Fibroblast of mammary gland (primary cell): Measurements from ENCODE around the gene WDR37.
A peak's percentile ranks its signal among the peaks of the same experiment; 100 is the strongest.

ENCODE experiments used
- DNase-seq: peaks from one replicate; pipeline ENCODE4 v3.0.0-alpha.2; 2010; ENCODE audit warnings: low read depth
- H3K4me3 ChIP-seq: 2 replicates; pipeline ENCODE4 v1.5.1; 2011; ENCODE audit warnings: low read depth, mild to moderate bottlenecking, low read length, moderate library complexity; ENCODE audit not compliant: control insufficient read depth
- TF ChIP-seq, protein P1 (sequence below): conservative IDR thresholded peaks from 2 replicates; pipeline ENCODE4 v1.5.1; 2011; ENCODE audit warnings: low read depth, low read length, inconsistent platforms; ENCODE audit not compliant: control insufficient read depth, insufficient read depth

Gene WDR37

DNA sequence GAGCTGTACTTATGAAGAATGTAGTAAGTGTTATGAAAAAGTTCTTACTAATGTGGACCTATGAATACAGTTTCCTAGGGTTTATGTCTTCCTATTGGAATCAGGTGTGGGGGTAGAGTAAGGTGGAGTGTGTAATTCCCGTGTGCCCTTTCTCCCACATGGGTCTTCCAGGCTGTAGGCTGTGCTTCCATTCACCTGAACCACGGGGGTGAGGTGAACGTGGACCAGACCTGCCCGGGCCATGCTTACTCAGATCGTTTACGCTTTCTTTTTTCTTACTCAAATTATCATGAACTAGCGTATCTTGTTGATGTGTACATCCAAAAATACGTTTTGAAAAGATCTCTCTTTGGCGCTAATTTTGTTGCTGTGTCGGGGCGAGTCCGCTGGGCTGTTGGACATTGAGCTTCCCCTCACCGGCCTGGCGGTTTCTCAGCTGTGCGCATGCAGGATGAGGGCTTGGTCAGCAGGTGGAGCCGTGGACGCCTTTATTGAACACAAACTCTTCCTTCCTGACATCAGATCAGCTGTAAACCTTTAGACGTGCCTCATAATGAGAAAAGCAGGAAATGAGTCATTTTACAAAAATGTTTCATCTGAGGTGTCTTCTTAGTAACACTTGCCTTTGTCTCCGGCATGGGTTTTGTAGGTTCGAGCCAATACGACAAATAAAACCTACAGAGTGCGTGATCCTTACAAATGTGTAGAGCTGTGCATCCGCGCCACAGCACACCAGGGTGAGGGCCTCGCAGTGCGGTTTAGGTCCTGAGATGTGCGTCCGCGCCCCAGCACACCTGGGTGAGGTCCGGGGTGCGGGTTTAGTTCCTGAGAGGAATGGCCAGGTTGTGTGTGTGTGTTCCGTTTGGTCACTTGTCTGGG, 53.8 kb downstream of the WDR37 start:
- no peak overlapping the region for H3K4me3 ChIP-seq
- TF ChIP-seq, protein P1, sequence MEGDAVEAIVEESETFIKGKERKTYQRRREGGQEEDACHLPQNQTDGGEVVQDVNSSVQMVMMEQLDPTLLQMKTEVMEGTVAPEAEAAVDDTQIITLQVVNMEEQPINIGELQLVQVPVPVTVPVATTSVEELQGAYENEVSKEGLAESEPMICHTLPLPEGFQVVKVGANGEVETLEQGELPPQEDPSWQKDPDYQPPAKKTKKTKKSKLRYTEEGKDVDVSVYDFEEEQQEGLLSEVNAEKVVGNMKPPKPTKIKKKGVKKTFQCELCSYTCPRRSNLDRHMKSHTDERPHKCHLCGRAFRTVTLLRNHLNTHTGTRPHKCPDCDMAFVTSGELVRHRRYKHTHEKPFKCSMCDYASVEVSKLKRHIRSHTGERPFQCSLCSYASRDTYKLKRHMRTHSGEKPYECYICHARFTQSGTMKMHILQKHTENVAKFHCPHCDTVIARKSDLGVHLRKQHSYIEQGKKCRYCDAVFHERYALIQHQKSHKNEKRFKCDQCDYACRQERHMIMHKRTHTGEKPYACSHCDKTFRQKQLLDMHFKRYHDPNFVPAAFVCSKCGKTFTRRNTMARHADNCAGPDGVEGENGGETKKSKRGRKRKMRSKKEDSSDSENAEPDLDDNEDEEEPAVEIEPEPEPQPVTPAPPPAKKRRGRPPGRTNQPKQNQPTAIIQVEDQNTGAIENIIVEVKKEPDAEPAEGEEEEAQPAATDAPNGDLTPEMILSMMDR = peak; percentile 50
- DNase-seq = peak; percentile 72

DNA sequence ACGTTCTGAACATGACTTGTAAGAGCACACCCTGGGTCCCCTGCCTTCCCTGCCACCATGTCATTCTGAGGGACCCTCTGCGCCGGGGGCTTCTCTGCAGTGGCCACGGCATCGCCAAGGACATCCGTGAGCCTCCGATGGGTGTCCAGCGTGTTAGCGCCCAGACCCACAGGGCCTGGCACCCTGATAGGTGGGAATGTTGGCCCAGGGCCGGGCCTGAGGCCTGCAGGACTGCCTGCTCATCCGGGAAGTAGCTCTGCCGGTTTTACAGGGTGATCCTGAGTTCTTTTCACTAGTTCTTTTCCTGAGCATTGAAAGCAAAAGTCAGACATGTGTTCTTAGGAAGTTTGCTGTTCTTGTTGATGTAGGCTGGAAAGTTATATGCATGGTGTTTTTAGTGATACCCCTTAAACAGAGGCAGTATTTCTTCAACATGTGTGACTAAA, 54.5 kb downstream of the WDR37 start:
- no peak for DNase-seq

DNA sequence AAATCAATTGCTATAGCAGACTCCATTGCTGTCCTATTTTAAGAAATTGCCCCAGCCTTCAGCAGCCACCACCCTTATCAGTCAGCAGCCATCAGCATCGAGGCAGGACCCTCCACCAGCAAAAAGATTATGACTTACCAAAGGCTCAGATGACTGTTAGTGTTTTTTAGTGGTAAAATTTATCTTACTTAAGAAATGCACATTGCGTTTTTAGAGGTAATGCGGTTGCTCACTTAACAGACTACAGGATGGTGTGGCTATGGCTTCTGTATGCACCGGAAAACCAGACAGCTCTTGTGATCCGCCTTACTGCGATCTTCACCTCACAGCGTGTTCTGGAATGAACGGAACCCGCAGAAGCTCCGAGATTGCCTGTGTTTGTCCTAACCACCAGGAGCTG, 58.1 kb downstream of the WDR37 start:
- TF ChIP-seq, protein P1 = no peak
- no peak overlapping the region for H3K4me3 ChIP-seq
- no peak for DNase-seq

More for the DNA sequence above, 54.5 kb downstream of the WDR37 start:
- TF ChIP-seq, protein P1 = no peak
- no peak overlapping the region for H3K4me3 ChIP-seq

DNA sequence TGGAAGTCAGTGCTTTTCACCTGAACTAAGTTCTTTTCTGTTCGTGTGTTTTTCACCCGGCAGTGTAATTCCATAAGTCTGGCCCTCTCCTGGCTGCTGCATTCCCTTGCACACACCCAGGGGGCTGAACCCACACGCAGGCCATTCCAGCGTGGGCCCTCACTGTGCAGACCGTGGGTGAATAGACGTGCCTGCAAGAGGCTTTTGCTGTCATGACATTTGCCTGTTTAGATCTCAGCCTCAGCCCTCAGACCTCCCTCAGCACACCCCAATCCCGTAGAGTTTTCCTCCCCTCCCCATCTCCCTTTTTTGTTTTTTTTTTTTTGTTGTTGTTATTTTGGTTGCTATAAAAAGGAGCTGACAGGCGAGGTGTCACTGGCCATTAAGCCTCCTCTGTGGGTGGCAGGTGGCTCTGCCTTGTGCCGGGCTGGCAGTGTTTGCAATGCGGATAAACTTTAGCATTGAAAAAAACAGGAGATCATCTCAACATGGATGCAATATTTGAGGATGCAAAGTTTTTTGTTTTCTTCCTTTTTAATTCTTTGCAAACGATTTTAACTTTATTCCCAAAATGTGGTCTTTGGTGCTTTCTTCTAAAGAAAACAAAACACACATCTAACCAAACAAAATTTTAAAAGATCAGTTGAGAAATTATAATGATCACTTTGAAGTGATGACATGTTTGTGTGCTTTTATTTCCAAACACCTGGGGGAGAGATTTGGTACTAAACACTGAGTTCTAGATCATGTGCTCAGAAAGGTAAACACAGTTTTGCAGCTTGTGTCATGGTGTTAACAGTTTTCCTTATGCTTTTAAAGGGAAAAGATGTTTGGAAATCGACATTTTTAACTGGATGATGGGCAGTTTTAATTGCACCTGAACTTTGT, 58.8 kb downstream of the WDR37 start:
- H3K4me3 ChIP-seq = no peak overlapping the region
- TF ChIP-seq, protein P1 = no peak
- DNase-seq = no peak

DNA sequence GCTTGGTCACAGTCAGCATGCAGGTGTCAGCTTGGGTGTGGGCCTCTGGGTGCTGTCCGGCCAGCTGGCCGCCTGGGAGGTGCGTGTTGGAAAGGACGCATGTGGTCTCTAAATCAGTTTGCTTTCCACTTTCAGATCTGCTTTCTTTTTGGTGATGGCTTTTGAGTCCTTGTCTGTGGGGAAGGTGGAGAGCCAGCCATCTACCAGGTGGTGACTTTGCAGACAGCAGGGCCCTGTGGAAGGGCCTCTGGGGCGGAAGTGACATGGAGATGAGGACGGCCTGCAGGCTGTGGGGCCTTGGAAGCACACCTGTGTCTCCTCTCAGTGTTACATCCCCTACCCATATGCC, 59.4 kb downstream of the WDR37 start:
- H3K4me3 ChIP-seq = no peak overlapping the region
- no peak for DNase-seq
- TF ChIP-seq, protein P1 = no peak

DNA sequence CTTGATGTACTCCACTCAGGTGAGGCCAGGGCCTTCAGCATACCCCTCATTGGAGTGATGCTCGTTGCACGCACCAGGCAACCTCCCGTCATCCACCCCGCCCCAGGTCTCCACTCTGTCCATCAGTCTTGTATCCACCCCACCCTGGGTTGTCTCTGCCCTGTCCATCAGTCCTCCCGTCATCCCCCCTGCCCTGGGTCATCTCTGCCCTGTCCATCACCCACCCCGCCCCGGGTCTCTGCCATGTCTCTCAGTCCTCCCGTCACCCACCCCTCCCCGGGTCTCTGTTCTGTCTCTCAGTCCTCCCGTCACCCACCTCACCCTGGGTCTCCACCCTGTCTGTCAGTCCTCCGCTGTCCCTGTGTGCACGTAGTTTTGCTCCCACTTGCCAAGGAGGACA, 59.9 kb downstream of the WDR37 start:
- DNase-seq = no peak
- H3K4me3 ChIP-seq = no peak overlapping the region
- TF ChIP-seq, protein P1 = no peak
